NCI-H1105 treated with DMSO at 0.1 percent for 48 hours (cell line): ENCODE results near the gene ACADS.
"Not testable (repeated sequence)": the region's sequence is repeated elsewhere in the genome, so short reads cannot be mapped to it uniquely, and the experiment has no call there.

Experiments used
- DNase-seq: peaks from one replicate; lab custom pipeline; 2025; lab: John Stamatoyannopoulos, UW

Gene ACADS

GRCh38 chr12:120726961-120727360 is 1.3 kb downstream of the ACADS start:
- no peak for DNase-seq

- DNase-seq, result not testable (repeated sequence)
Observed at GRCh38 chr12:120732198-120732597, 6.6 kb downstream of the ACADS start.

GRCh38 chr12:120733574-120733973 is 7.9 kb downstream of the ACADS start:
- DNase-seq, result no peak

- no peak for DNase-seq
Observed at GRCh38 chr12:120734210-120734609, 8.6 kb downstream of the ACADS start.

GRCh38 chr12:120735181-120735580 is 9.6 kb downstream of the ACADS start:
- DNase-seq, result no peak

- no peak for DNase-seq
Observed at GRCh38 chr12:120736404-120737331, 11.0 kb downstream of the ACADS start.

- DNase-seq, result no peak
Observed at GRCh38 chr12:120737557-120738251, 12.1 kb downstream of the ACADS start.

- no peak for DNase-seq
Observed at GRCh38 chr12:120738252-120739030, 12.8 kb downstream of the ACADS start.

- no peak for DNase-seq
Observed at GRCh38 chr12:120739031-120739762, 13.6 kb downstream of the ACADS start.

- no peak for DNase-seq
Observed at GRCh38 chr12:120739821-120740613, 14.4 kb downstream of the ACADS start.

- no peak for DNase-seq
Observed at GRCh38 chr12:120740871-120741270, 15.2 kb downstream of the ACADS start.

- no peak for DNase-seq
Observed at GRCh38 chr12:120741476-120742421, 16.1 kb downstream of the ACADS start.

- DNase-seq, result no peak
Observed at GRCh38 chr12:120744922-120745493, 19.4 kb downstream of the ACADS start.

GRCh38 chr12:120748242-120748641 is 22.6 kb downstream of the ACADS start:
- DNase-seq, result no peak

- no peak for DNase-seq
Observed at GRCh38 chr12:120749256-120749655, 23.6 kb downstream of the ACADS start.

- no peak for DNase-seq
Observed at GRCh38 chr12:120750806-120751205, 25.2 kb downstream of the ACADS start.

- no peak for DNase-seq
Observed at GRCh38 chr12:120751389-120751788, 25.8 kb downstream of the ACADS start.

- DNase-seq, result no peak
Observed at GRCh38 chr12:120754792-120755191, 29.2 kb downstream of the ACADS start.

GRCh38 chr12:120755269-120755668 is 29.6 kb downstream of the ACADS start:
- no peak for DNase-seq
